Measurements from ENCODE around the gene GGTLC2.
"Not testable (repeated sequence)": the region's sequence is repeated elsewhere in the genome, so short reads cannot be mapped to it uniquely, and the experiment has no call there.

The GGTLC2 gene

DNA sequence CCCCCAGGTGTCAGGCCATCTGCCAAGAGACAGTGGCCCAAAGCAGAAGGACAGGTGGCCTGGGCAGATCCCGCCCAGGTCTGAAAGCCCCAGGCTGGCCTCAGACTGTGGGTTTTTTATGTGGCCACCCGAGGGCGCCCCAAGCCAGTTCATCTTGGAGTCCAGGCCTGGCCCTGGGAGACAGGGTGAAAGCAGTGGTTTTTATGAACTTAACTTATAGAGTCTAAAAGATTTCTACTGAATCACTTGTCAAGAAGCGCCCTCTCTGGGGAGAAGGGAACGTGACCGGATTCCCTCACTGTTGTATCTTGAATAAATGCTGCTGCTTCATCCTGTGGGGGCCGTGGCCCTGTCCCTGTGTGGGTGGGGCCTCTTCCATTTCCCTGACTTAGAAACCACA, 8.2 kb upstream of the GGTLC2 start:
- peak in 2 of 3 donors; percentile 11 to 13 for DNase-seq (ENCODE audit: low read depth in 3 of 3)

DNA sequence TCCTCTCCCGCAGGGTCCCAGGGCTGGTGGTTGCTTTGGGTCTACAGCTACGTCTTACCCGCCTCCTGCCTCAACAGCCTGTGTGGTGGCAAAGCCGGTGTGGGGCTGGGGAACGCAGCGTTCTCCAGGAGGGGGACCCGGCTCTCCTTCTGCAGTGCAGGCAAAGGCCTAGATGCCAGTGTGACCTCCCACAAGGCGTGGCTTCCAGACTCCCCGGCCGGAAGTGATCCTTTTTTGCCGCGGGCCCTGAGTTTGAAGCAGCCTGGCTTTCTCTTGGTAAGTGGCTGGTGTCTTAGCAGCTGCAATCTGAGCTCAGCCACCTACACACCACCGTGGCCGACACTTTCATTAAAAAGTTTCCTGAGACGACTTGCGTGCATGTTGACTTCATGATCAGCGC, 6.1 kb upstream of the GGTLC2 start:
- not testable (repeated sequence) for DNase-seq (ENCODE audit: low read depth in 3 of 3)

DNA sequence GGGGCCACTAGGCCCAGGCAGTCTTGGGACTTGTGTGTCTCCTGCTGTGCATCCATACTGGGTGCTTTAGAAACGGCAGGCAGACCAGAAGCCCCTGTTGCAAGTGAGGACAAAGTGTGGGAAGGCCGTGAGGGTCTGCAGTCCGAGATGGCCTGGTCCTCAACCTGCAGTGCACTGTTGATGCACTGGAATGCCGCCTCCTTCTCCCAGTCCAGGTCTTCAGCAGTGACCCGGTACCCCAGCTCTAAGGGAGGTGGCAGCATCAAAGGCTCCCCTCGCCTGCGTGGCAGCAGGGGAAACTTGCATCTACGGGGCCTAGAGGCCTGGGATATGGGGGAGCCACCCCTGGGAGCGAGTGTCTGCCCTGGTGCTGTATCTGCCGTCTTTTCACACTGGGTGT, 2.2 kb upstream of the GGTLC2 start:
- DNase-seq (ENCODE audit: low read depth in 3 of 3), result not testable (repeated sequence)

DNA sequence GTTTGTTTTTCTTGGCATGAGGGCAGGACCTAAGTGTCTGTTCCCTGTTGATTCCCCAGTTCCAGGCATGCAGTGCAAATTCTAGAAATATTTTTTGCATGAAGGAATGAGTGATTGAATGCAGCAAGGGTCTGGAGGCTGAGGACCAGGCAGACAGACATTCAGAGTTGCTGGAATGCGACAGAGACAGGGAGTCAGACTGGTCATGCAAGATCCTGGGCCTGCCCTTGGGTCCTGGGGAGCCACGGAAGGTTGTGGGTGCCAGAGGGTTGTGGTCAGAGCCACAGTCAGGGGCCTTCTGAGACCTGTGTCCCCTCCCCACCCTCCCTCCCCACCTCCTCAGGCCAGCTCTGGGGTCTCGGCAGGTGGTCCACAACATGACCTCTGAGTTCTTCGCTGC, 1.6 kb downstream of the GGTLC2 start:
- DNase-seq (ENCODE audit: low read depth in 3 of 3), result not testable (repeated sequence)

DNA sequence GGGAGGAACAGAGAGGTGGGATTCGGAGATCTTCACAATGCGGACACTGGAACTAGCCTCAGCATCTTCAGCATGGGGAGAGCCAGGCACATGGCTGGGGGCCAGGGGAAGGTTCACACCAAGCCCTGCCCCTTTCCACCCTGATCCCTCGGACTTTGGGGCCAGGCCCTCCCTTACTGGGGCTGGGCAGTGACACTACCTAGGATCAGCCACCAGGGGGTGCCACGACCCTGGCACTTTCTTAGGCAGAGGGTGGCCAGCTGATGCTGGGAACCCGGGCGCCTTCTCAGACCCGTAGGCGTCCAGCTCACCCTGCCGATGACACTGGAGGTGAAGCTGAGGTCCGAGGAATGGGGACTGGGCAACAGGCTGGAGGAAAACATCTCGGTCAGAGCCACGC, 3.5 kb downstream of the GGTLC2 start:
- DNase-seq (ENCODE audit: low read depth in 3 of 3), result not testable (repeated sequence)

DNA sequence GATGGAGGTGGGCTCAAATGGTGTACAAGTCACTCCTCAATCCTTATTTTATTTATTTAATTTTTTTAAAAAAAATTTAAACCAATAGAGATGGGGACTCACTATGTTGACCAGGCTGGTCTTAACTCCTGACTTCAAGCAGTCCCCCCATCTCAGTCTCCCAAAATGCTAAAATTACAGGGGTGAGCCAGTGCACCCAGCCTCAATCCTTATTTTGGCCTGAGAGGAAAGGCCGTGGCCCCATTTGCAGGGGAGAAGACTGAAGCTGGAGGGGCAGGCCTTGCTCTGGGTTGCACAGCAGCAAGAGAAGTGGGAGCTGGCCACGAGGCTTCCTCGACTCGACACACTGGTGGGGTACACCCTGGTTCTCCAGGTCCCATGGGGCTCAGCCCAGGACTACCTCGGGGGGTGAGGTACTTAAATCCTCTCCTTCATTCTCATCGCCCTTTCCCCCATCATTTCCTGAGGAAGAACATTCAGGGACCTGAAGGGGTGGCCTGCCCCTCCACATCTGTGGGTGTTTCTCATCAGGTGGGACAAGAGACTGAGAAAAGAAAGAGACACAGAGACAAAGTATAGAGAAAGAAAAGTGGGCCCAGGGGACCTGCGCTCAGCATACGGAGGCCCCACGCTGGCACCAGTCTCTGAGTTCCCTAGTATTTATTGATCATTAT, 4.6 kb downstream of the GGTLC2 start:
- not testable (repeated sequence) for DNase-seq (ENCODE audit: low read depth in 3 of 3)

DNA sequence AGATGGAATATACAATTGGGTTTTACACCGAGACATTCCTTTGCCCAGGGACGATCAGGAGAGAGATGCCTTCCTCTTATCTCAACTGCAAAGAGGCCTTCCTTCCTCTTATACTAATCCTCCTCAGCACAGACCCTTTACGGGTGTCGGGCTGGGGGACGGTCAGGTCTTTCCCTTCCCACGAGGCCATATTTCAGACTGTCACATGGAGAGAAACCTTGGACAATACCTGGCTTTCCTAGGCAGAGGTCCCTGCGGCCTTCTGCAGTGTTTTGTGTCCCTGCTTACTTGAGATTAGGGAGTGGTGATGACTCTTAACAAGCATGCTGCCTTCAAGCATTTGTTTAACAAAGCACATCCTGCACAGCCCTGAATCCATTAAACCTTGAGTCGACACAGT, 5.3 kb downstream of the GGTLC2 start:
- not testable (repeated sequence) for DNase-seq (ENCODE audit: low read depth in 3 of 3)

DNA sequence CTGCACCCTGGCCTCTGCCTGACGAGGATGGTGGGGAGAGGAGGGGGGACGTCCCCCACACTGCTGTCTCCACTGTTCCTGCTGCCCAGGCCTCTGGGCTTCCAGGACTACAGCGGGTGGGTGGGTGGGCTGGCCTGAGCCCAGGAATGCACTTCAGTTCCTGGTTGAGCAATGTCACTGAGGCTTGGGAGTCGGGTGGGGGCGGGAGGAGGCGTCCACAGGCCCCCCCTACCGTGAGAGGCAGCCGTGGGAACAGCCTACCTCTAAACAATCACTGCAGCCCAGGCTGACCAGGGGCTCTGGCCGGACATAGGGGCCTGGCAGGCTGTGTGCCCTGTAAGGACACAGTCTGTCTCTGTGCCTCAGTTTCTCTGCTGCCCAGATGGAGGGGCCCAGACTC, 6.0 kb downstream of the GGTLC2 start:
- not testable (repeated sequence) for DNase-seq (ENCODE audit: low read depth in 3 of 3)

DNA sequence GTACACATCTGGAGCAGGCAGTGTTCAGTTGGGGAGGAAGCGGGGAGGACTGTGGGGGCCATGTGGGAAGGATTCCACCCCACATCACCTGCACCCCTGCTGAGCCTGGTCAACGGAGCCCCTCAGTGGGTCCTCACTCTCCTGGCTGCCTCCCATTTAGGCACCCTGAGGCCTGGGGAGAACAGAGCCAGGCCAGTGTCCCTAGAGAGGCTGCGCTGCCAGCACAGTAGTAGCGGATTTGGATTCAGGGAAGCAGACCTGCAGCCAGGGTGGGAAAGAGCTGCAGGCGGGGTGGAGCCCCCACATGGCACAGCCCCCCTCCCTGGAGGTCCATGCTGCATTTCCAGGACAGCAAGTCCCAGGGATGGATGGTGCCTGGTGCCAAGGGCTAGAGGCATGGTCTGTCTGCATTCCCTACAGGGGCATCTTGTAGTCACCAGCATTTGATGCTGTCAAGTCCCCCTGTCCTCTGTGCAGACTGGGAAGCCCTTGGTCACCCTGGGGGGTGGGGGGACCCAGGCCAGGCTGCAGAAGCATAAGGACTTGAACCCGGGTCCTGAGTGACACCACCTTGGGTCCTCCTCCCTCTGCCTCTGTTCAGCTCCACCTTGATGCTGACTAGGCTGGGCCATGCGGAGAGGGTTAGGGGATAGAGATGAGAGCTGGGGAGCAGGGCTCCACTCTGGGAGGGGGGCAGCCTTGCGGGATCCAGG, 6.5 kb downstream of the GGTLC2 start:
- not testable (repeated sequence) for DNase-seq (ENCODE audit: low read depth in 3 of 3)

DNA sequence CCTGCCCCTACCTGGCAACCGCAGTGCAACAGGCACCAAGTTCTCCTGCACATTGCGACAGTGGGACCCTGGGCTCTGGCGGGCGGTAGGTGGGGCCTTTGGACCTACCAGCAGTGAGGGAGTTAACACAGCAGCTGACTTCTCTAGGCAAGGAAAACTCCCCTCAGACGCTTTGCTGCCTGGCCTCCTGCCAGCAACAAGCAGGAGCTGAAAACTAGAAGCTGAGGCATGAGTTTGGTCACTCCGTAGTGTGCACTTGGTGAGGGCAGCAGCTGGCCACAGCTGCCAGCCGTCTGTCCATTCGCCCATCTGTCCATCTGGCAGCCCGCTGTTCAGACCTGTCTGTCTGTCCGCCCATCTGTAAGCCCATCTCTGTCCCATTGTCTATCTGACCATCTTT, 7.2 kb downstream of the GGTLC2 start:
- not testable (repeated sequence) for DNase-seq (ENCODE audit: low read depth in 3 of 3)

DNA sequence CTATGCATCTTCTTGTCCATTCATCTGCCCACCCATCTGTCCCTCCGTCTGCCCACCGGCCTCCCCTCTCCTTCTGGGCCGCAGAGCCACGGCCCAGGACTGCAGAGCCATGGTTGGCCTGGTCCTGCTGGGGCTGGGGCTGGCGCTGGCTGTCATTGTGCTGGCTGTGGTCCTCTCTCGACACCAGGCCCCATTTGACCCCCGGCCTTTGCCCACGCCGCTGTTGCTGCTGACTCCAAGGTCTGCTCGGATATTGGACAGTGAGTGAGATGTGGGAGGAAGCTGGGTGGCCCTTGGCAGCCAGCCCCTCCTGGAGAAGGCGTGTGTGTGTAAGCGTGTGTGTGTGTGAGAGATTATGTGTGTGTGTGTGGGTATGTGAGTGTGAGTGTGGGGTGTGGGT, 7.7 kb downstream of the GGTLC2 start:
- not testable (repeated sequence) for DNase-seq (ENCODE audit: low read depth in 3 of 3)

DNA sequence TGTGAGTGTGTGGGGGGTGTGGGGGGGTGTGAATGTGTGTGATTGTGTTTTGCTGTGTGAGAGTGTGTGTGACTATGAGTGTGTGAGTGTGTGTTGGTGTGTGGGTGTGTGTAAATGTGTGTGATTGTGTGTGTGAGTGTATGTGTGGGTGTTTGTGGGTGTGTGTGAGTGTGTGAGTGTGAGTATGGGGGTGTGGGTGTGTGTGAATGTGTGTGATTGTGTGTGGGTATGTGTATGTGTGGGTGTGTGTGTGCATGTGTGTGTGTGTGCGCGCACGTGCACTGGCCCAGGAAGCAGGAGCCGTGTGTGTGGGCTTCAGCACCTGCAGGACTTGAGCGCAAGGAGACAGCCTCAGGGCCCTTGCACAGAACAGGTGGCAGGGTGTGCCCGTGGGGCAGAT, 8.2 kb downstream of the GGTLC2 start:
- DNase-seq (ENCODE audit: low read depth in 3 of 3), result not testable (repeated sequence)

DNA sequence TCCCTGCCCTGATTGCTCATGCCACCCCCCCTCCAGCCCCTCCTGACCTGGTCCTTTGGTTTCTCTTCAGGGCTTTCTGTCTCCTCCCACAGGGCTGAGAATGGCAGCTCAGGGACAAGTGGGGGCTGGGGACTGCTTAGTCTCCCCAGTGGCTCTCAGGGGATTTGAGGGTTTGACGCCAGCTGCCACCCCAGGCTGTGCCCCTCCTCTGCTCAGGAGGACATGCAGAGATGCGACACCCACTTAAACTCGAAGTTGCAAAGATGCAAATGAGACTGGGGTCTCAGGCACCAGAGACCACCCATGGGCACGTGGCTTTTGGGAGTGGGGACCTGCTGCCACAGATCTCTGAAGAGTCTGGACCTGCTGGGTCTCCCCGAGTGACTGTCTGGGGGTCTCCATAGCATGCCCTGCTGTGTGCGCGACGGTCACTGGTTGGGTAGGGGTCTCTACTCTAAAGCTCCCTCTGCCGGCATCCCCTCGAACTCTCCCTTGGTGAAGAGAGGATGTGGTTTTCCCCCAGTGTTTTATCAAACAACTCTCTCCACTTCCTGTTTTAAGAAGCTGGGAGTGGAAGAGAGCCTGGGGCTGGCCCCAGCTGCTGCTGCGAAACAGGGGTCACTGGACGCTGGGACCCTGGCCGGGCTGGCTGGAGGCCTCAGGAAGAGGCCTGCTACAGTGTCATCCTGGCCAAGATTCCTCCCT, 9.4 kb downstream of the GGTLC2 start:
- not testable (repeated sequence) for DNase-seq (ENCODE audit: low read depth in 3 of 3)

DNA sequence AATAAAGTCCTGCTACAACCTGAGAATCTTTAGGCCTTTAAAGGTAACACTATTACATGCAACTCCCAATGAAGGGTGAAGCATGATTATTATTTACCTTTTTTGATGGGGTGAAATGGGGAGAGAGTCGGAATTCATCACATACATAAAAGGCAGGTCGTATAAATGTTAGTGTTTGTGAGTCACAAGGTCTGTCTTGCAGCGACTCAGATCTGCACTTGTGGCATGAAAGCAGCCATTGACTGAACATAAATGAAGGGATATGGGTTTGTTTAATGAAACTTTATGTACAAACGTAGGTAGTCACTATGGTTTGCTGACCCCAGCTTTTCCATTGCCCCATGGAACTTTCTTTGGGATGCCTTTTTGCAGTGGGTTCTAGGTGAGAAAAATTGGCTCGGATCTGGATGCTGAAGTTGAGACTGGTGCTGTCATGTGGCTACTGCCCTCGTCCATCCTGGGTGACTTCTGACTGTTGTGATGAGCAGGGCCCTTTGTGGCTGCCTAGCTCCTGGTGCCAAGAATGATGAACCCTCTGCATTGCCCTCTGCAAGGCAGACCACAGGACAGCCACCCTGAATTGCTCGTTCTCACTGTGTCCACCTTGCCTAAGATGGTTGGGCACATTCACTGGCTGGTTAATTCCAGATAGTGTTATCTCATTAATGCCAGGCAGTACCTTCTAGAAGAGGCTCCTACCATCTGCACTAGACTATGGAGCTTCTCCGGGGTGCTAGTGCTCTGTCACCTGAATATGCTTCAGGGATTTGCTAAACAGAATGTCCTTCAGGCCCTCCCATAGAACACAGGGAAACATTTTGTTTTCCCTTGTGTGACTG, 11.3 kb downstream of the GGTLC2 start:
- no peak for DNase-seq (ENCODE audit: low read depth in 3 of 3)

DNA sequence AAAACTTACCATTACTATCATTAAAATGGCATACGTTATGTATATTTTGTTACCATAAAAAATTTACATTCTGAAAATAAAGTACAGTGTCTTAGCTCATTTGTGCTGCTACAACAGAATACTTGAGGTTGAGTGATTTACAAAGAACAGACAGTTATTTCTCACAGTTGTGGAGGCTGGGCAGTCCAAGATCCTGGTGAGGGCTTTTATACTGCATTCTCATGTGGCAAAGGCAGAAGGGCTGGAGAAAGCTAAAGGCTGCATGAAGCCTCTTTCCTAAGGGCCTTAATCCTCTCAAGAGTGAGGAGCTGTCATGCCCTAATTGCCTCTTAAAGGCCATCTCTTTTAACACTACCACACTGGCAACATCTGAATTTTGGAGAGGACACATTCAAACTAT, 13.3 kb downstream of the GGTLC2 start:
- DNase-seq (ENCODE audit: low read depth in 3 of 3), result no peak

DNA sequence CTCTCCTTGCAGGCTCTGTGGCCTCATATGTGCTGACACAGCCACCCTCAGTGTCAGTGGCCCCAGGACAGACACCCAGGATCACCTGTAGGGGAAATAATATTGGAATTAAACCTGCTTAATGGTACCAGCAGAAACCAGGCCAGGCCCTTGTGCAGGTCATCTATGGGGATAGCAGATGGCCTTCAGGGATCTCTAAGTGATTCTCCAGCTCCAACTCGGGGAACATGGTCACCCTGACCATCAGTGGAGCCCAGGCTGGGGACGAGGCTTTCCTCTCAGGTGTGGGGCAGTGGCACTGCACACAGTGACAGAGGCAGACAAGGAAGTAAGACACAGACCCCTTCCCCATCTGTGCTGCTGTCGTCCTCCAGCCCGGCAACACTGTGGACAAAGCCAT, 16.9 kb downstream of the GGTLC2 start:
- DNase-seq (ENCODE audit: low read depth in 3 of 3), result no peak

DNA sequence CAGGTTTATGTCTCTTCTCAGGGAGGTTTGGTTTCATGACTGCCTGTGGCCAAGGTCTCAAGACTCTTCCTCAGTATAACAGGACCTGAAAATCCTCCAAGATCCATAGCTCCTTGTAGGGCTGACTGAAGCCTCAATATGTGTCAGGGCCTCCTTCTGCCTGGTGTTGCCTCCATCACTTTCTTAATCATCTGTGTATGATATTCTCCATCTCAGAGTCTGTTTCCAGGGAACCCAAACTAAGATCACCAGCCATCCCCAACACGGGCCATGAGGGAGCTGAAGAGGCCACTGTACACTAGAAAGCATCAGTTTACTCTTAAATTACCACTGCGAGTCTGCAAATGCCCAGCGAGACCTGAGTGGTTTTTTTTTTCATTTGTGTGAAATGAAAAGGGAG, 17.7 kb downstream of the GGTLC2 start:
- no peak for DNase-seq (ENCODE audit: low read depth in 3 of 3)

DNA sequence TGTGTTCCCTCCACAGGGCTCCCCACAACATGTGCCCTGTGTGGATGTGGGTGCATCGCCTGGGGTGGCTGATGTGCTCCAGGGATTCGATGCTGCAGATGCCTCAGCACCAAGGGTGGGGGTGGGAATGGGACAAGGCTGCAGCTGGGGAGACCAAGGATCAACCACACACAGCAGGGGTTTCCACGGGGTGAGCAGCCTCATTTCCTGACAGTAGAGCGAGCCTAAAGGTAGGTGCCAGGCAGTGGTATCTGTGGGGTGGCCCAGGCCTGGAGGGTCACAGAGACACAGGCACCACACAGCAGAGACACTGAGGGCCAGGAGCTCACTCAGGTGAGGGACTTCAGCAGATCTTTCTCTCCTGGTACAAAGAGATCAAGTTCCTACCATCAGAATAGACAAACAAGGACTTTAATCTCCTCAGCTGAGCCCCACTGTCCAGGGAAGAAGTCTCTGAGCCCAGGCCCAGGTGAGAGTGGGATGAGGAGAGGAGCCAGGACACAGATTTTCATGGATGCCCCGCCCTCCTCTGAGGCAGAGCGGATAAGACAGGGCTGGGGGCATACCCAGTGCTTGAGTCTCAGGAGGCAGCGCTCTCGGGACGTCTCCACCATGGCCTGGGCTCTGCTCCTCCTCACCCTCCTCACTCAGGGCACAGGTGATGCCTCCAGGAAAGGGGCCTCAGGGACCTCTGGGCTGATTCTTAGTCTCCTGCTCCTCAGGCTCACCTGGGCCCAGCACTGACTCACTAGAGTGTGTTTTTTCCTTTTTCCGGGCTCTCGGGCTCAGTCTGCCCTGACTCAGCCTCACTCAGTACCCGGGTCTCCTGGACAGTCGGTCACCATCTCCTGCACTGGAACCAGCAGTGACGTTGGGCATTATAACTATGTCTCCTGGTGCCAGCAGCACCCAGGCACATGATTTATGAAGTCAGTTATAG, 19.7 kb downstream of the GGTLC2 start:
- DNase-seq (ENCODE audit: low read depth in 3 of 3), result no peak

DNA sequence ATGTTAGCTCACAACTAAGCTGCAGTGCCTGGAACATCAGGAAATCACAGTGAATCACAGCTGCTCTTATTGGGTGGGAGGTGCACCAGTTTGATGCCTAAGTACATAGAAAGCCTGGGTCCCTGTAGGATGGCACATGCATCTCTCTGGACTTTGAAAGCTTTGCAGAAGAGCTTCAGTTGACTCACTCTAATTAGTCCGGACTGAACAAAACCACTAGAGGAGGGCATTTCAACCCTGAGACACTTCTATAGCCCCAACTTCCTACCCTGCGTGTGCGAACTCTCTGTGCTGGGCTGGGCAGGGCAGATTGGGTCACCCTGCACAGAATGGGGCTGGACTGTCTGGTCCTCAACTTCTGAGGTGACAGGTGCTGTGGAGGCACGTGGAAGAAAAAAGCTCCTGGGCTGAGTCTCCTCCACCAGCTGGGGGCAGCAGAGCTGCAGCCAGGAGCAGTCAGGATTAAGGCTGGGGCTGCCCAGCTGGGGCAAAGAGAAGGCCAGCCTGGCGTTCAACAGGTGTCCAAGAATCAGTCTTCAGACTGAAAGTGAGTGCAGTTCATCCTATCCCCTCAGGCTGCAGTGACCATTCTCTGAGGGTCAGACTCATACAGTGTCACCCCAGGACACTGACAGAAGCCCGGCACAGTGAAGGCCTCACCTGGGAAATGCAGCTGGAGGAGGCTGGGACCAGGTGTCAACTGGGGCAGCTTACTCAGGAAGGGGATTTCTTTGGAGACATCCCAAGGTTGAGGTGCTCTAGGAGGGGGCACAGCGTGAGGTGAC, 22.1 kb downstream of the GGTLC2 start:
- DNase-seq (ENCODE audit: low read depth in 3 of 3), result peak in 1 of 3 donors; percentile 10

Measured in stimulated activated CD4-positive, alpha-beta T cell treated with anti-CD3 and anti-CD28 coated beads, TNF-alpha, amount 100 ng/mL, for 48 hours (primary cell).